ENCODE measurements around the gene BTBD9. TPM values are rescaled to one million over a fixed set of nuclear protein-coding genes. Genes with fewer than 3 reads are reported as not detected.

Gene BTBD9
- total RNA-seq, 1 donor from 2014 or later, result 9.9 TPM

DNA sequence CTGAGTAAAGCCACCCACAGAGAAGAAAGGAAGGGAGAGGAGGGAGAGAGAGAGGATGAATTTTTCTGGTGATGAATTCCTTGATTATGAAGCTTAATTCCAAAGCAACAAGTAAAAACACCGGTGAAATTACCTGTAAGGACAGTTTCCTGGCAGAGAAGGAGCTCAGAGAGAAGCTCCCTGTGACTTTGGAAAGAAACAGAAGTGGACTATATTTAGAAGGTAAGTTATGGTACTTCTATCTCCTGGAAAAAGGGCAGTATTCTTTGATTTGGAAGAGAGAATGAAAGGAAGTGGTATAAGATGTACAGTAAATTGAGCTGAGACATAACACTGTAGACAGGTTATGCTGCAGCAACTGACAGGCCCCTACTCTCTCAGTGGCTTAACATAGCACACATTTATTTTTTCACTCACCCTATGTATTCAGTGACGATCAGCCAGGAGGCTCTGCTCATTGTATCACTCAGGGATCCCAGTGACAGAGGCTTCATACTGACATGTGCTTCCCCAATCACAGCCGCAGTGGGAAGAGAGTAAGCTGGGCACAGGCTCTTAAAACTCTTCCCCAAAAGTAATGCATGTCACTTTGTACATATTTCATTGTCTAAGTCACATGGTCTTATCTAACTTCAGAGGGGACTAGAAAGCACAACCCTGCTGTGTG lies 349.5 kb downstream of the BTBD9 start:
- Histone ChIP-seq H3K9me3 (peaks cover 0 to 12% of the 10 kb centered on the region in 2 donors), H3K4me3 (no peak overlapping the region), H3K36me3 (no peaks in the 10 kb centered on the region), H3K27me3 (no peaks in the 10 kb centered on the region), H3K4me1 (no peaks in the 10 kb centered on the region), H3K27ac (no peak overlapping the region)
- no peak for DNase-seq (ENCODE audit: low spot score in 2 of 2)
- intact Hi-C loops (cut with DNase I), result no loop called here
- TF ChIP-seq, protein P1, sequence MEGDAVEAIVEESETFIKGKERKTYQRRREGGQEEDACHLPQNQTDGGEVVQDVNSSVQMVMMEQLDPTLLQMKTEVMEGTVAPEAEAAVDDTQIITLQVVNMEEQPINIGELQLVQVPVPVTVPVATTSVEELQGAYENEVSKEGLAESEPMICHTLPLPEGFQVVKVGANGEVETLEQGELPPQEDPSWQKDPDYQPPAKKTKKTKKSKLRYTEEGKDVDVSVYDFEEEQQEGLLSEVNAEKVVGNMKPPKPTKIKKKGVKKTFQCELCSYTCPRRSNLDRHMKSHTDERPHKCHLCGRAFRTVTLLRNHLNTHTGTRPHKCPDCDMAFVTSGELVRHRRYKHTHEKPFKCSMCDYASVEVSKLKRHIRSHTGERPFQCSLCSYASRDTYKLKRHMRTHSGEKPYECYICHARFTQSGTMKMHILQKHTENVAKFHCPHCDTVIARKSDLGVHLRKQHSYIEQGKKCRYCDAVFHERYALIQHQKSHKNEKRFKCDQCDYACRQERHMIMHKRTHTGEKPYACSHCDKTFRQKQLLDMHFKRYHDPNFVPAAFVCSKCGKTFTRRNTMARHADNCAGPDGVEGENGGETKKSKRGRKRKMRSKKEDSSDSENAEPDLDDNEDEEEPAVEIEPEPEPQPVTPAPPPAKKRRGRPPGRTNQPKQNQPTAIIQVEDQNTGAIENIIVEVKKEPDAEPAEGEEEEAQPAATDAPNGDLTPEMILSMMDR (IDR thresholded peaks at IDR 0.05), result no peak

DNA sequence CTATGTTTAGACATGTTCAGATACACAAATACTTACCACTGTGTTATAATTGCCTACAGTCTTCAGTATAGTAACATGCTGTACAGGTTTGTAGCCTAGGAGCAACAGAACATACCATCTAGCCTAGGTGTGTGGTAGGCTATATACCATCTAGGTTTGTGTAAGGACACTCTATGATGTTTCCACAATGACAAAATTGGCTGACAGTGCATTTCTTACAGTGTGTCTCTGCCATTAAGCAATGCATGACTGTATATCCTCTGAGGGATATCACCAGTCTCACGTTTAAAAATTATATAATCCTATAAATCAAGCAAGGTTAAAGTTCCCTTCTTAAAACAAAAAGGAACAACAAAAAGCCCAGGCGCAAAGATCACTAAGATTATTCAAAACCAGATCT lies 352.2 kb downstream of the BTBD9 start:
- H3K27me3 ChIP-seq, result no peaks in the 10 kb centered on the region
- H3K4me1 ChIP-seq, result no peaks in the 10 kb centered on the region
- TF ChIP-seq, protein P1 (IDR thresholded peaks at IDR 0.05), result no peak
- H3K4me3 ChIP-seq, result no peak overlapping the region
- intact Hi-C loops (cut with DNase I), result no loop called here
- DNase-seq (ENCODE audit: low spot score in 2 of 2), result no peak
- H3K9me3 ChIP-seq, result no peaks in the 10 kb centered on the region
- H3K27ac ChIP-seq, result no peak overlapping the region
- no peaks in the 10 kb centered on the region for H3K36me3 ChIP-seq

DNA sequence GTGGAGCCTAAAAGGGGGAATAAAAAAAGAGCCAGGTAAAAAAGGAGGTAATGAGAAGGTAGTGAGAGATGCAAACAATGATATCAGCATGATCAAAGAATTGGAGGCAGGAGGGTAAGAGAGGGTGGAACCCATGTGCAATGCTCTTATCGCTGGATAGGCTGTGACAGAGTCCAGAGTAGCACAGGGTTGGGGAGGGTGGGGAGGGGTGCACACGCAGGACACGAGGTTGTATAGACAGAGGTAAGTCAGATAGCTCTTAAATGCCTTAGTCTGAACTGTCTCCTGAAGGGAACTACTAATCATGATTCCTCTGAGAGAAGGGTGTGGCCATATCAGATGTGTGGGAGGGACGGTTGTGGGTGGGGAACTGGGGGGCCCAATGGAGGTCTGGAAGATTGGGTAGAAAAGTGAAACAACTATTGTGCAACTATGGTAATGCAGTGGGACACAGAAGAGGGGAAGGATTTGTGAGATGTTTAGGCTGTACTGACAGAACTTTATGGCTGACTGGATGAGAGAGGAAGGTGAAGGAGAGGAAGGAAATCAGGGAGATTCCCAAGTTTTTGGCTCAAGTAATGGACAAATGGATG lies 354.8 kb downstream of the BTBD9 start:
- H3K36me3 ChIP-seq, result no peaks in the 10 kb centered on the region
- intact Hi-C loops (cut with DNase I), result no loop called here
- H3K9me3 ChIP-seq, result no peaks in the 10 kb centered on the region
- no peak overlapping the region for H3K4me3 ChIP-seq
- no peak overlapping the region for H3K27ac ChIP-seq
- no peaks in the 10 kb centered on the region for H3K27me3 ChIP-seq
- DNase-seq (ENCODE audit: low spot score in 2 of 2), result no peak
- H3K4me1 ChIP-seq, result no peaks in the 10 kb centered on the region
- TF ChIP-seq, protein P1 (IDR thresholded peaks at IDR 0.05), result no peak

DNA sequence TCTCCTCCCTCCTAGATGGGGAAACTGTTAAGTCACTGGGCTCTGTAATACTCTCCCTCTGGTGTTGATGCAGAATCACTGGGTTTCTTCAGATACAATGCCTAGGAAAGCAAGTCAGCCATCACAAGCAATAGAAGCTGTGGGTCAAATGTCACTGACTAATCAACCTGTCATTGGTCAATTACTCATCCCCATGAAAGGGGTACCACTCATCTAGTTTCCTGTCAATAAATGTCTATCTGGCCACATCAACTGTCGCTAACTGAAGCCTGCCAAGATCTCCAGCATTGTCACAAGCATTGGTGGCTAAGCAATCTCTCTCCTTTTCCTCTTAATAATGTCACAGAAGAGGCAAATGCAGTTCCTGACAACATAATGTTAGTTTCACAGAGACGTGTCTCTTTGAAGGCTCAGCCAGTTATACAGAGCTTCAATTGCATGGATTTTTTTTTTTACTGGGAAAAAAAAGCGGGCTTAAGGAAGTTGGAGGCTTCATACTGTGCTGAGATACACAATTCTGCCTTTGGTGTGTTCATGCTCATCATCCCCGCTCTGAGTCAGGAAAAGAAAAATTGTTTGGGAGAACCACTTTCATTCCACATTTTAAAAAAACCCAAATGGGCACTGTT lies 355.9 kb downstream of the BTBD9 start:
- DNase-seq (ENCODE audit: low spot score in 2 of 2), result no peak

DNA sequence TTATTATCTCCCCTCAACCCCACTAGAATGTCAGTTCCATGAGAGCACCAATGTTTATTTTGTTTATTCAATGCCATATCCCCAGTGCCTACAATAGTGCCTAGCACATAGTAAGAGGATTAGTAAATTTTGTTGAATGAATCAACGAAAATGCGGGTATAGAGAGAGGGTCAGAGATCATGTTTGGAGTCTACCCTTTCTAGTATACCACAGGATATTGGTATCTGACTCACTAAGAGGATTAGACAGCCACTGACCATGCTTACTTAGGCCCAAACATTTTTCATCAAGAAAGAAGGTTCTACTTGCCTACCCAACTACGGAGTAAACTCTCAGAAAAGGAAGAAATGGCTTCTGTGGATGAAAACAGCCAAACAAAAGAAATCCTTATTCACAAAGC lies 356.8 kb downstream of the BTBD9 start:
- DNase-seq (ENCODE audit: low spot score in 2 of 2), result no peak
- TF ChIP-seq, protein P1 (IDR thresholded peaks at IDR 0.05), result no peak
- H3K4me3 ChIP-seq, result no peak overlapping the region
- H3K36me3 ChIP-seq, result no peaks in the 10 kb centered on the region
- no peaks in the 10 kb centered on the region for H3K9me3 ChIP-seq
- no peaks in the 10 kb centered on the region for H3K27me3 ChIP-seq
- H3K4me1 ChIP-seq, result no peaks in the 10 kb centered on the region
- intact Hi-C loops (cut with DNase I), result no loop called here
- no peak overlapping the region for H3K27ac ChIP-seq

More for the DNA sequence above, 355.9 kb downstream of the BTBD9 start:
- Histone ChIP-seq H3K36me3 (no peaks in the 10 kb centered on the region), H3K4me3 (no peak overlapping the region), H3K27me3 (no peaks in the 10 kb centered on the region), H3K4me1 (no peaks in the 10 kb centered on the region), H3K9me3 (no peaks in the 10 kb centered on the region), H3K27ac (no peak overlapping the region)
- intact Hi-C loops (cut with DNase I), result no loop called here
- TF ChIP-seq, protein P1 (IDR thresholded peaks at IDR 0.05), result no peak

Data from ascending aorta (tissue), 2 donors.